ENCODE results near the gene GRAMD2A. TPM values are rescaled to one million over a fixed set of nuclear protein-coding genes. Genes with fewer than 3 reads are reported as not detected.

GRAMD2A gene
- total RNA-seq, 1 experiment from 2014 or later = 1.2 TPM

DNA sequence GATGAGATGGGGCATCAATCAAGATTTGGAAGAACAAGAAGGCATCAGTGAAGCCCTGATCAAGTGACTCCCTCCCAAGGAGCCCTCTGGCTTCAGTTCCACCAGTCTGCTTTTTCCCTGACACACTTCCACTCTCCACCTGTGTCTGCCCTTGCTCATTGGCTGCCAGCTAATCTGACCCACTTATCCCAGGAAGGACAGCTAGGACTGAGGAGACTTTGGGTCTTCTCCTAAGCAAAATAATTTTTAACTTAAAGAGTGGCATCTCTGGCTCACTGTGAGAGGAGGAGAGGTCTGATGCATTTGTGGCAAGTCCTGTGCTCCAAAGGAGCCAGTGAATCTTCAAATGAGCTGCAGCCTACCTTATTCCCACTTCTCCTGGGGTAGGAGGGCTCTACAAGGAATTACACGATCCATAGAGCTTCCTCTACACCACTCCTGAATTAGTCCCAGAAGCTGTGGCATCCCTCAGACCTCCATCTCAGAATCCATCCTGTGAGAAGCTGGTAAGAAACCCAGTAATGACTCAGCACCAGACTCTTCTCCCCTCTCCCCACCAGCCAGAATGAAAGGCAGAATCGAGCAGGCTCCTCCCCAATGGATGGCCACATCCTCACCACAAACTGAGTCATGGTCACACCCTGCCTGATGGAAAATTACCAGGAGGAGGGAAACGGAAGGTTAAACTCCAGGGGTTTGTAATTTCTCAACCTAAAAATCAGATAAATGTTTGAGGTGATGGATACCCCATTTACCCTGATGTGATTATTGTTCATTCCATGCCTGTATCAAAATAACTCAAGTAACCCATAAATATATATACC lies 39.7 kb upstream of the GRAMD2A start:
- peaks cover 15% of the 10 kb centered on the region for H3K36me3 Mint-ChIP-seq (ENCODE audit: insufficient read depth, unreplicated experiment)
- Histone ChIP-seq H3K36me3 (ENCODE audit: control insufficient read depth, insufficient read depth, low read length) (no peaks in the 10 kb centered on the region), H3K27me3 (replicated peaks; ENCODE audit: control insufficient read depth, insufficient read depth, low read length) (no peaks in the 10 kb centered on the region), H3K9me3 (no peaks in the 10 kb centered on the region), H3K4me3 (ENCODE audit: low read depth, low read length) (no peak overlapping the region), H3K4me1 (peaks cover 15% of the 10 kb centered on the region)
- H3K27me3 Mint-ChIP-seq (ENCODE audit: insufficient read depth, unreplicated experiment) = no peaks in the 10 kb centered on the region
- ChIA-PET POLR2A (interaction anchor here (1.3 kb wide), 1 partner anchor 10 kb away, joined by 4 read pairs; no protein-coding TSS in a partner anchor), CTCF (interaction anchor here (0.6 kb wide), 1 partner anchor 152 kb away, joined by 3 read pairs; no protein-coding TSS in a partner anchor)
- H3K9me3 Mint-ChIP-seq (ENCODE audit: unreplicated experiment) = no peaks in the 10 kb centered on the region
- H3K4me3 Mint-ChIP-seq (ENCODE audit: unreplicated experiment) = peak overlapping the region; percentile 45
- TSS peak; percentile 74 for BruUV-seq (replicated peaks)
- H3K27ac Mint-ChIP-seq (ENCODE audit: unreplicated experiment) = no peak overlapping the region
- intact Hi-C loops (cut with micrococcal nuclease; ENCODE audit: unreplicated experiment) = no loop called here
- DNase-seq = peak; percentile 47 to 62
- H3K4me1 Mint-ChIP-seq (ENCODE audit: low read depth, unreplicated experiment) = no peaks in the 10 kb centered on the region
- TF ChIP-seq, protein P1, sequence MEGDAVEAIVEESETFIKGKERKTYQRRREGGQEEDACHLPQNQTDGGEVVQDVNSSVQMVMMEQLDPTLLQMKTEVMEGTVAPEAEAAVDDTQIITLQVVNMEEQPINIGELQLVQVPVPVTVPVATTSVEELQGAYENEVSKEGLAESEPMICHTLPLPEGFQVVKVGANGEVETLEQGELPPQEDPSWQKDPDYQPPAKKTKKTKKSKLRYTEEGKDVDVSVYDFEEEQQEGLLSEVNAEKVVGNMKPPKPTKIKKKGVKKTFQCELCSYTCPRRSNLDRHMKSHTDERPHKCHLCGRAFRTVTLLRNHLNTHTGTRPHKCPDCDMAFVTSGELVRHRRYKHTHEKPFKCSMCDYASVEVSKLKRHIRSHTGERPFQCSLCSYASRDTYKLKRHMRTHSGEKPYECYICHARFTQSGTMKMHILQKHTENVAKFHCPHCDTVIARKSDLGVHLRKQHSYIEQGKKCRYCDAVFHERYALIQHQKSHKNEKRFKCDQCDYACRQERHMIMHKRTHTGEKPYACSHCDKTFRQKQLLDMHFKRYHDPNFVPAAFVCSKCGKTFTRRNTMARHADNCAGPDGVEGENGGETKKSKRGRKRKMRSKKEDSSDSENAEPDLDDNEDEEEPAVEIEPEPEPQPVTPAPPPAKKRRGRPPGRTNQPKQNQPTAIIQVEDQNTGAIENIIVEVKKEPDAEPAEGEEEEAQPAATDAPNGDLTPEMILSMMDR (IDR thresholded peaks at IDR 0.05; ENCODE audit: insufficient read depth in 1 of 2, low read depth in 1 of 2, low read length in 1 of 2, severe bottlenecking in 1 of 2, unreplicated experiment in 1 of 2) = no peak

DNA sequence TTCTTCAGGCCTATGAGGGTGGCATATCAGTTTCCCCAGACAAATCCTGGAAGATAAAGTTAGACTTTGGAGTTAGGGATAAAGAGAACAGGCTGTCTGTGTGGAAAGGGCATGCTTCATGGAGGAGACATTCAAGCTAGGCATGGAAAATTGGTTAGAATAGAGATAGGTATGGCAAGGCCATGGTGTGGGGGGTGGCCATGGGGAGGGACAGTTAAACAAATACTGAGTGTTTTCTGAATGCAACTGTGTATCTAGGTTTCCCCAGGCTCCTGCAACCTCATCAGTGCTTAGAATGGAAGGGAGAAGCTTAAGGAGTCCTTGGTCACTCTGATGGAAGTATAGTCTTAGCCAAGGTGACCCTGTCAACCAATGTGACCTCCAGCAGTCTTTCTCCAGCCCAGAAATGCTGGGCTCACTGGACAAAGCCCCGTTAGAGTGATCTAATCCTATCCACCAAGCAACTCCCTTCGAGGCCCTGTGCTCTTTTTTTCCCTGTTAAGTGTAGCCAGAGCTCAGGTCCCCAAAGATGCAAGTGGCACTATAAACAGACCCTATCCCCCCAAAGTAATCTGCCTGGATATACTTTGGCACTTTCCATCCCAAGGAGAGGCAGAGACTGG lies 38.9 kb upstream of the GRAMD2A start:
- no peaks in the 10 kb centered on the region for H3K27me3 Mint-ChIP-seq (ENCODE audit: insufficient read depth, unreplicated experiment)
- intact Hi-C loops (cut with micrococcal nuclease; ENCODE audit: unreplicated experiment) = no loop called here
- Histone ChIP-seq H3K9me3 (no peaks in the 10 kb centered on the region), H3K27me3 (replicated peaks; ENCODE audit: control insufficient read depth, insufficient read depth, low read length) (no peaks in the 10 kb centered on the region), H3K4me1 (peaks cover 19% of the 10 kb centered on the region), H3K4me3 (ENCODE audit: low read depth, low read length) (no peak overlapping the region), H3K36me3 (ENCODE audit: control insufficient read depth, insufficient read depth, low read length) (no peaks in the 10 kb centered on the region)
- BruUV-seq (replicated peaks) = no TSS peak
- H3K27ac Mint-ChIP-seq (ENCODE audit: unreplicated experiment) = no peak overlapping the region
- CTCF ChIA-PET = no interaction called here
- no peak for DNase-seq
- H3K4me1 Mint-ChIP-seq (ENCODE audit: low read depth, unreplicated experiment) = no peaks in the 10 kb centered on the region
- POLR2A ChIA-PET = interaction anchor here (1.3 kb wide), 1 partner anchor 10 kb away, joined by 4 read pairs; no protein-coding TSS in a partner anchor
- no peak overlapping the region for H3K4me3 Mint-ChIP-seq (ENCODE audit: unreplicated experiment)
- TF ChIP-seq, protein P1 (IDR thresholded peaks at IDR 0.05; ENCODE audit: insufficient read depth in 1 of 2, low read depth in 1 of 2, low read length in 1 of 2, severe bottlenecking in 1 of 2, unreplicated experiment in 1 of 2) = no peak
- H3K36me3 Mint-ChIP-seq (ENCODE audit: insufficient read depth, unreplicated experiment) = peaks cover 15% of the 10 kb centered on the region
- H3K9me3 Mint-ChIP-seq (ENCODE audit: unreplicated experiment) = no peaks in the 10 kb centered on the region

DNA sequence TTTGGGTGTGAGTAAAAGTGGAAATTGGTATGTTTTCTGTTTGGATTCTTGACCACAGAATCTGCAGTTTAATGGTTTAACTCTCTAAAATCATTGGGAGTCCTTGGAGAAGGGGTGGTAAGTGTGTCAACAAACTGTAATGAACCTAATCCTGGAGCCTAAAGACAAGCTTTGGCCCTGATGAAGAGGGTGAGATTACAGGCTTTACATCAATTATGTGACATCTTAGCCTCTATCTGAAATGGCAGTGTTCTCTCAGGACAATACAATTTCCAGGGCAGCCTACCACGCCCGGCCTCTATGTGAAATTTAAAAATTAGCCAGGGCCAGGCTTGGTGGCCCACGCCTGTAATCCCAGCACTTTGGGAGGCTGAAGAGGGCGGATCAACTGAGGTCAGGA lies 37.7 kb upstream of the GRAMD2A start:
- Histone ChIP-seq H3K27me3 (replicated peaks; ENCODE audit: control insufficient read depth, insufficient read depth, low read length) (no peaks in the 10 kb centered on the region), H3K36me3 (ENCODE audit: control insufficient read depth, insufficient read depth, low read length) (no peaks in the 10 kb centered on the region), H3K9me3 (no peaks in the 10 kb centered on the region), H3K4me1 (peaks cover 19% of the 10 kb centered on the region), H3K4me3 (ENCODE audit: low read depth, low read length) (no peak overlapping the region)
- intact Hi-C loops (cut with micrococcal nuclease; ENCODE audit: unreplicated experiment) = no loop called here
- ChIA-PET CTCF (no interaction called here), POLR2A (no interaction called here)
- H3K36me3 Mint-ChIP-seq (ENCODE audit: insufficient read depth, unreplicated experiment) = peaks cover 22% of the 10 kb centered on the region
- no peak for DNase-seq
- no peaks in the 10 kb centered on the region for H3K9me3 Mint-ChIP-seq (ENCODE audit: unreplicated experiment)
- no peaks in the 10 kb centered on the region for H3K4me1 Mint-ChIP-seq (ENCODE audit: low read depth, unreplicated experiment)
- TF ChIP-seq, protein P1 (IDR thresholded peaks at IDR 0.05; ENCODE audit: insufficient read depth in 1 of 2, low read depth in 1 of 2, low read length in 1 of 2, severe bottlenecking in 1 of 2, unreplicated experiment in 1 of 2) = no peak
- BruUV-seq (replicated peaks) = no TSS peak
- no peaks in the 10 kb centered on the region for H3K27me3 Mint-ChIP-seq (ENCODE audit: insufficient read depth, unreplicated experiment)
- H3K27ac Mint-ChIP-seq (ENCODE audit: unreplicated experiment) = no peak overlapping the region
- no peak overlapping the region for H3K4me3 Mint-ChIP-seq (ENCODE audit: unreplicated experiment)
